ENCODE measurements around the gene CEP170B.

The CEP170B gene

DNA sequence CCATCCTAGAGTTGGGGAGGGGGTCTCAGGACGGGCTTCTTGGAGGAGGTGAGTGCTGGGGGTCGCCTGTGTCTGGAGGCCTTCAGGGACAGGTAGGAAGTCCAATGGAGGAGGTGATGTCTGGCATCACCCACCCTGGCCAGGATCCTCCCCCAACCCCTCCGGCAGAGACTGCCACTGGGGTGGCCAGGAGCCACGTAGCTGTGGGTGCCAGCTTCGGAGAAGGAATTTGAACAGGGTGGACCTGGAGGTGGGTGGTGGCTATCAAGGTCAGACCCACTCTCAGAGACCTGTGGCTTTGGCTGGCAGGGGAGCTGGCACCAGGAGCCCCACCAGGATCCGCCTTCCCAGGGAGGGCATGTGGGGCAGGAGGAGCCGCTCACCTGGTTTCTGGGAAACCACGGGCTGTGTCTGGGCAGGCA, 9.1 kb downstream of the CEP170B start:
- WGBS (ENCODE audit: extremely low coverage, insufficient coverage, insufficient read length) = no CpG with 5 or more reads among the region's 8 CpGs
- Histone ChIP-seq H3K18ac (ENCODE audit: low read length) (peak overlapping the region; percentile 44), H3K23ac (ENCODE audit: low read length) (no peak overlapping the region), H3K36me3 (ENCODE audit: control insufficient read depth in 1 of 2, insufficient read depth in 2 of 2, low read length in 2 of 2) (peaks cover 18 to 25% of the 10 kb centered on the region in 2 experiments), H3K79me1 (ENCODE audit: low read length) (peaks cover 2% of the 10 kb centered on the region), H2BK120ac (ENCODE audit: insufficient read depth, low read length, poor library complexity) (no peak overlapping the region), H3K14ac (ENCODE audit: low read length) (no peak overlapping the region), H2BK12ac (ENCODE audit: low read length) (no peak overlapping the region), H3K4me3 (ENCODE audit: low read depth, low read length) (no peak overlapping the region), H3K79me2 (ENCODE audit: control insufficient read depth, insufficient read depth, low read length, poor library complexity) (peaks cover 1% of the 10 kb centered on the region), H3K27ac (ENCODE audit: low read depth, low read length) (no peak overlapping the region), H2AFZ (ENCODE audit: insufficient read depth, low read length, poor library complexity) (no peak overlapping the region), H4K91ac (ENCODE audit: low read depth, low read length) (no peak overlapping the region), H3K9me3 (ENCODE audit: insufficient read depth, low read depth, low read length) (peaks cover 13% of the 10 kb centered on the region), H3K4me1 (ENCODE audit: control insufficient read depth in 1 of 2, insufficient read depth in 2 of 2, low read length in 2 of 2) (peaks cover 7 to 12% of the 10 kb centered on the region in 2 experiments), H3K4me2 (ENCODE audit: low read length) (no peak overlapping the region), H4K8ac (ENCODE audit: low read depth, low read length) (no peak overlapping the region), H2AK5ac (ENCODE audit: low read length) (no peak overlapping the region), H2BK5ac (ENCODE audit: low read depth, low read length, poor library complexity) (no peak overlapping the region), H3K4ac (ENCODE audit: low read depth, low read length) (peak overlapping the region; percentile 17), H3K27me3 (ENCODE audit: insufficient read depth, low read length) (no peaks in the 10 kb centered on the region), H3K9ac (ENCODE audit: low read length) (no peak overlapping the region), H4K12ac (ENCODE audit: low read depth, low read length) (no peak overlapping the region)
- DNase-seq = no peak

DNA sequence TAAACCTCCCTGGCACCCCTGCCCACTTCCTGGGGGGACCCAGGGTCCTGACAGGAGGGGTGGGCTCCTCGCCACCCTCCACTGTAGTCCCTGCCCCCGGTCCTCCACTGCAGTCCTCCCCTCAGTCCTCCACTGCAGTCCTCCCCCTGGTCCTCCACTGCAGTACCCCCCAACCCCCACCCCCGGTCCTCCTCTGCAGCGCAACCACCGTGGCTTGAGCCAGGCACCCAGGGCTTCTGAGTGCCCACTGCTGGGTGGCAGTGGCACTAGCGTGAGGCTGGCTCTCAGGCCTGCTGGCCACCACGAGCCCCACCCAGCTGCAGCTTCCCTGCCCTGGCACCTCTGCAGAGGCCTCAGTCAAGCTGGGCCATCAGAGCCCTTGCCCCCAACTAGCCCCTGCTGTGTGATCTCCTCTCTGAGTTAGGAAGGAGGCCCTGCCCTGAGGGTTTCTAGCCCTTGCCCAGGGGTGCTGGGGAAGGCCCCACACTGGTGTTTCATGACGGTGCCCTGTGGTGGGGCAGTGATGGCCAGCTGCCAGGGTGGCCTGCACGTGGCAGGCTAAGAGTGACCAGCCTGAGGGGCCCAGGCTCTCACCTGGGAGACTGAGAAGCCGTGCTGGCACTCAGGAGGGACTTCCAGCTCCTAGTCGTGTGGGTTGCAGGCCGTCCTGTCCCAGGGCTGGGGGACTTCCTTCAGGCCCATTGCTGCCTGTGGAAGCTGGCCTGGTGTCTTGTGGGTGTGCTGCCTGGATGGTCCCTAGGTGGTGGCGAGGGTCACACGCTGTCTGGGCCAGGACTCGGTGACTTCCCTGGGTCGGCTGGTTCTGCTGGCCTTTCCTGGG, 9.7 kb downstream of the CEP170B start:
- Histone ChIP-seq H2BK12ac (ENCODE audit: low read length) (no peak overlapping the region), H4K91ac (ENCODE audit: low read depth, low read length) (no peak overlapping the region), H3K27ac (ENCODE audit: low read depth, low read length) (no peak overlapping the region), H3K9ac (ENCODE audit: low read length) (no peak overlapping the region), H3K4me3 (ENCODE audit: low read depth, low read length) (no peak overlapping the region), H3K18ac (ENCODE audit: low read length) (peak overlapping the region; percentile 44), H3K27me3 (ENCODE audit: insufficient read depth, low read length) (no peaks in the 10 kb centered on the region), H3K4me1 (ENCODE audit: control insufficient read depth in 1 of 2, insufficient read depth in 2 of 2, low read length in 2 of 2) (peaks cover 7 to 12% of the 10 kb centered on the region in 2 experiments), H3K36me3 (ENCODE audit: control insufficient read depth in 1 of 2, insufficient read depth in 2 of 2, low read length in 2 of 2) (peaks cover 22 to 29% of the 10 kb centered on the region in 2 experiments), H3K79me1 (ENCODE audit: low read length) (peaks cover 2% of the 10 kb centered on the region), H2BK120ac (ENCODE audit: insufficient read depth, low read length, poor library complexity) (no peak overlapping the region), H3K79me2 (ENCODE audit: control insufficient read depth, insufficient read depth, low read length, poor library complexity) (peaks cover 1% of the 10 kb centered on the region), H3K4ac (ENCODE audit: low read depth, low read length) (peak overlapping the region; percentile 17), H4K8ac (ENCODE audit: low read depth, low read length) (no peak overlapping the region), H2AFZ (ENCODE audit: insufficient read depth, low read length, poor library complexity) (no peak overlapping the region), H4K12ac (ENCODE audit: low read depth, low read length) (no peak overlapping the region), H3K9me3 (ENCODE audit: insufficient read depth, low read depth, low read length) (peaks cover 13% of the 10 kb centered on the region), H3K14ac (ENCODE audit: low read length) (no peak overlapping the region), H3K4me2 (ENCODE audit: low read length) (no peak overlapping the region), H2BK5ac (ENCODE audit: low read depth, low read length, poor library complexity) (no peak overlapping the region), H2AK5ac (ENCODE audit: low read length) (no peak overlapping the region), H3K23ac (ENCODE audit: low read length) (no peak overlapping the region)
- WGBS (ENCODE audit: extremely low coverage, insufficient coverage, insufficient read length) = no CpG with 5 or more reads among the region's 16 CpGs
- DNase-seq = no peak

DNA sequence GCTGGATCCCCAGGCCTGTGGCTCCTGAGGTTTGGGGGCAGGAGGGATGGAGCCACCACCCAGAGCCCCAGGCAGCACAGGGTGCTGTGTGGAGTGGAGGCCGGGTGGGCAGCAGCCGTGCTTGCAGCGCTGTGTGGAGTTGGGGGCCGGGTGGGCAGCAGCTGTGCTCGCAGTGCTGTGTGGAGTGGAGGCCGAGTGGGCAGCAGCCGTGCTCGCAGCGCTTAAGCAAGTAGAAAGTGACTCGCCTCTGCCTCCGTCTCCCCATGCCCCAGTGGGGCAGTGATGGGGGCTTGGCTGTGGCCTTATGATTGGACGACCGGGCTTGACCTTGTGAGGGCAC, 10.3 kb downstream of the CEP170B start:
- H2BK120ac ChIP-seq (ENCODE audit: insufficient read depth, low read length, poor library complexity) = no peak overlapping the region
- DNase-seq = no peak
- H3K14ac ChIP-seq (ENCODE audit: low read length) = no peak overlapping the region
- H2AK5ac ChIP-seq (ENCODE audit: low read length) = no peak overlapping the region
- peaks cover 2% of the 10 kb centered on the region for H3K79me1 ChIP-seq (ENCODE audit: low read length)
- no peaks in the 10 kb centered on the region for H3K27me3 ChIP-seq (ENCODE audit: insufficient read depth, low read length)
- no peak overlapping the region for H3K23ac ChIP-seq (ENCODE audit: low read length)
- H3K9me3 ChIP-seq (ENCODE audit: insufficient read depth, low read depth, low read length) = peaks cover 15% of the 10 kb centered on the region
- H2BK5ac ChIP-seq (ENCODE audit: low read depth, low read length, poor library complexity) = no peak overlapping the region
- no peak overlapping the region for H4K12ac ChIP-seq (ENCODE audit: low read depth, low read length)
- no peak overlapping the region for H3K4ac ChIP-seq (ENCODE audit: low read depth, low read length)
- no peak overlapping the region for H3K4me3 ChIP-seq (ENCODE audit: low read depth, low read length)
- H3K36me3 ChIP-seq (ENCODE audit: control insufficient read depth in 1 of 2, insufficient read depth in 2 of 2, low read length in 2 of 2) = peaks cover 27 to 34% of the 10 kb centered on the region in 2 experiments
- peaks cover 1% of the 10 kb centered on the region for H3K79me2 ChIP-seq (ENCODE audit: control insufficient read depth, insufficient read depth, low read length, poor library complexity)
- H3K4me2 ChIP-seq (ENCODE audit: low read length) = no peak overlapping the region
- no peak overlapping the region for H4K8ac ChIP-seq (ENCODE audit: low read depth, low read length)
- no peak overlapping the region for H3K18ac ChIP-seq (ENCODE audit: low read length)
- H3K4me1 ChIP-seq (ENCODE audit: control insufficient read depth in 1 of 2, insufficient read depth in 2 of 2, low read length in 2 of 2) = peaks cover 7 to 12% of the 10 kb centered on the region in 2 experiments
- WGBS (ENCODE audit: extremely low coverage, insufficient coverage, insufficient read length) = no CpG with 5 or more reads among the region's 13 CpGs
- no peak overlapping the region for H3K9ac ChIP-seq (ENCODE audit: low read length)
- H2BK12ac ChIP-seq (ENCODE audit: low read length) = no peak overlapping the region
- H4K91ac ChIP-seq (ENCODE audit: low read depth, low read length) = no peak overlapping the region
- H3K27ac ChIP-seq (ENCODE audit: low read depth, low read length) = no peak overlapping the region
- H2AFZ ChIP-seq (ENCODE audit: insufficient read depth, low read length, poor library complexity) = no peak overlapping the region

DNA sequence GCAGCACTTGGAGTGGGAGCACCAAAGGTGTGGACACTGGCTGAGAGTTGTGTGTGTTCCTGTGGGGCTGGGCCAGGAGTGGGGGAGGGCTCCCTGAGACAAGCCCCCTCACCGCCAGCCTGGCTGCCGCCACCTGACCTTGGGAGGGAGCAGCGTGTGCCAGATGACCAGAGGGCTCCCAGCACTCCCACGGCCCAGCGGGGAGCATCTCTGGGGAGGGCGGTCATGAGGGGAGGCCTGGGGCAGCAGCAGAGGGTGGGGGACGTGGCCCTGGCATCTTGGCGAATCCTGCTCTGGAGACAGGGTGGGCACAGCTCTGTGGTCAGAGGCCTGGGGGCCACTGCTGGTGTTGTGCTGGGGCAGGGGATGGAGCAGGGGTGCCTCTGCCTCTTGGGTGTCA, 10.7 kb downstream of the CEP170B start:
- no peak overlapping the region for H3K4me3 ChIP-seq (ENCODE audit: low read depth, low read length)
- no peak overlapping the region for H3K18ac ChIP-seq (ENCODE audit: low read length)
- H3K4me2 ChIP-seq (ENCODE audit: low read length) = no peak overlapping the region
- no peak overlapping the region for H2BK5ac ChIP-seq (ENCODE audit: low read depth, low read length, poor library complexity)
- H3K23ac ChIP-seq (ENCODE audit: low read length) = no peak overlapping the region
- no peak overlapping the region for H2AFZ ChIP-seq (ENCODE audit: insufficient read depth, low read length, poor library complexity)
- WGBS (ENCODE audit: extremely low coverage, insufficient coverage, insufficient read length) = no CpG with 5 or more reads among the region's 8 CpGs
- H2BK12ac ChIP-seq (ENCODE audit: low read length) = no peak overlapping the region
- H3K36me3 ChIP-seq (ENCODE audit: control insufficient read depth in 1 of 2, insufficient read depth in 2 of 2, low read length in 2 of 2) = peaks cover 31 to 38% of the 10 kb centered on the region in 2 experiments
- H4K91ac ChIP-seq (ENCODE audit: low read depth, low read length) = no peak overlapping the region
- no peak overlapping the region for H3K14ac ChIP-seq (ENCODE audit: low read length)
- no peak overlapping the region for H2AK5ac ChIP-seq (ENCODE audit: low read length)
- no peak overlapping the region for H4K8ac ChIP-seq (ENCODE audit: low read depth, low read length)
- no peak overlapping the region for H4K12ac ChIP-seq (ENCODE audit: low read depth, low read length)
- H3K79me1 ChIP-seq (ENCODE audit: low read length) = peaks cover 2% of the 10 kb centered on the region
- DNase-seq = no peak
- no peaks in the 10 kb centered on the region for H3K27me3 ChIP-seq (ENCODE audit: insufficient read depth, low read length)
- H3K27ac ChIP-seq (ENCODE audit: low read depth, low read length) = no peak overlapping the region
- H2BK120ac ChIP-seq (ENCODE audit: insufficient read depth, low read length, poor library complexity) = no peak overlapping the region
- H3K4ac ChIP-seq (ENCODE audit: low read depth, low read length) = no peak overlapping the region
- H3K9ac ChIP-seq (ENCODE audit: low read length) = no peak overlapping the region
- peaks cover 1% of the 10 kb centered on the region for H3K79me2 ChIP-seq (ENCODE audit: control insufficient read depth, insufficient read depth, low read length, poor library complexity)
- peaks cover 18% of the 10 kb centered on the region for H3K9me3 ChIP-seq (ENCODE audit: insufficient read depth, low read depth, low read length)
- peaks cover 7 to 12% of the 10 kb centered on the region in 2 experiments for H3K4me1 ChIP-seq (ENCODE audit: control insufficient read depth in 1 of 2, insufficient read depth in 2 of 2, low read length in 2 of 2)

All from trophoblast cell (in vitro differentiated cells and primary cell).